ENCODE results near the gene NDST3. TPM values are rescaled to one million over a fixed set of nuclear protein-coding genes. Genes with fewer than 3 reads are reported as not detected.

The NDST3 gene
- total and polyA plus RNA-seq, 2 of the 13 experiments (the other 11 are each of a cell fraction or from before 2014, with no cell fraction given) = not detected

- Histone ChIP-seq H2AFZ (ENCODE audit: low read length) (no peak overlapping the region), H3K36me3 (replicated peaks in 1 of 2; ENCODE audit: control insufficient read depth in 1 of 2, insufficient read depth in 2 of 2, low read length in 2 of 2) (no peaks in the 10 kb centered on the region), H3K79me2 (ENCODE audit: insufficient read depth, low read length) (no peaks in the 10 kb centered on the region), H3K9me3 (ENCODE audit: low read length) (no peaks in the 10 kb centered on the region), H4K20me1 (ENCODE audit: insufficient read depth, low read length) (no peaks in the 10 kb centered on the region), H3K4me2 (ENCODE audit: low read depth, low read length) (no peak overlapping the region), H3K4me3 (replicated peaks in 1 of 3; ENCODE audit: insufficient read depth in 1 of 3, low read depth in 2 of 3, low read length in 3 of 3) (no peak overlapping the region), H3K9ac (ENCODE audit: insufficient read depth, low read depth, low read length) (no peak overlapping the region), H3K4me1 (ENCODE audit: insufficient read depth, low read length) (no peaks in the 10 kb centered on the region), H3K27ac (ENCODE audit: extremely low read length, insufficient read depth, low read length) (no peak overlapping the region), H3K27me3 (ENCODE audit: control insufficient read depth in 1 of 2, insufficient read depth in 2 of 2, low read length in 2 of 2) (no peaks in the 10 kb centered on the region)
- intact Hi-C loops (cut with micrococcal nuclease; ENCODE audit: unreplicated experiment) = no loop called here
- POLR2A ChIA-PET = no interaction called here
- in situ Hi-C loops (cut with HindIII; ENCODE audit: extremely low pct_ligation_motif_present, low pct_unique_long_range_greater_than_20kb) = no loop called here
- no peak for DNase-seq (ENCODE audit: low spot score)
- CTCF ChIA-PET (ENCODE audit: low intra/inter-chr PET ratio, low total read pairs) = no interaction called here
- no peak for ATAC-seq
- BruUV-seq (replicated peaks) = no TSS peak
- FAIRE-seq = no peak
- TF ChIP-seq ZNF367 (CRISPR knock-in tag; IDR thresholded peaks at IDR 0.05; ENCODE audit: borderline replicate concordance) (no peak), SNAPC4 (CRISPR knock-in tag; IDR thresholded peaks at IDR 0.05) (no peak), ZNF570 (CRISPR knock-in tag; IDR thresholded peaks at IDR 0.05; ENCODE audit: borderline replicate concordance) (no peak), ZNF24 (IDR thresholded peaks at IDR 0.05) (no peak), ZNF292 (CRISPR knock-in tag; IDR thresholded peaks at IDR 0.05; ENCODE audit: borderline replicate concordance, low read depth) (no peak), ARNT2 (CRISPR knock-in tag; IDR thresholded peaks at IDR 0.05; ENCODE audit: low read depth) (no peak), NFAT5 (CRISPR knock-in tag; IDR thresholded peaks at IDR 0.05) (no peak), CC2D1A (CRISPR knock-in tag; IDR thresholded peaks at IDR 0.05) (no peak)
- TF ChIP-seq, protein P1, sequence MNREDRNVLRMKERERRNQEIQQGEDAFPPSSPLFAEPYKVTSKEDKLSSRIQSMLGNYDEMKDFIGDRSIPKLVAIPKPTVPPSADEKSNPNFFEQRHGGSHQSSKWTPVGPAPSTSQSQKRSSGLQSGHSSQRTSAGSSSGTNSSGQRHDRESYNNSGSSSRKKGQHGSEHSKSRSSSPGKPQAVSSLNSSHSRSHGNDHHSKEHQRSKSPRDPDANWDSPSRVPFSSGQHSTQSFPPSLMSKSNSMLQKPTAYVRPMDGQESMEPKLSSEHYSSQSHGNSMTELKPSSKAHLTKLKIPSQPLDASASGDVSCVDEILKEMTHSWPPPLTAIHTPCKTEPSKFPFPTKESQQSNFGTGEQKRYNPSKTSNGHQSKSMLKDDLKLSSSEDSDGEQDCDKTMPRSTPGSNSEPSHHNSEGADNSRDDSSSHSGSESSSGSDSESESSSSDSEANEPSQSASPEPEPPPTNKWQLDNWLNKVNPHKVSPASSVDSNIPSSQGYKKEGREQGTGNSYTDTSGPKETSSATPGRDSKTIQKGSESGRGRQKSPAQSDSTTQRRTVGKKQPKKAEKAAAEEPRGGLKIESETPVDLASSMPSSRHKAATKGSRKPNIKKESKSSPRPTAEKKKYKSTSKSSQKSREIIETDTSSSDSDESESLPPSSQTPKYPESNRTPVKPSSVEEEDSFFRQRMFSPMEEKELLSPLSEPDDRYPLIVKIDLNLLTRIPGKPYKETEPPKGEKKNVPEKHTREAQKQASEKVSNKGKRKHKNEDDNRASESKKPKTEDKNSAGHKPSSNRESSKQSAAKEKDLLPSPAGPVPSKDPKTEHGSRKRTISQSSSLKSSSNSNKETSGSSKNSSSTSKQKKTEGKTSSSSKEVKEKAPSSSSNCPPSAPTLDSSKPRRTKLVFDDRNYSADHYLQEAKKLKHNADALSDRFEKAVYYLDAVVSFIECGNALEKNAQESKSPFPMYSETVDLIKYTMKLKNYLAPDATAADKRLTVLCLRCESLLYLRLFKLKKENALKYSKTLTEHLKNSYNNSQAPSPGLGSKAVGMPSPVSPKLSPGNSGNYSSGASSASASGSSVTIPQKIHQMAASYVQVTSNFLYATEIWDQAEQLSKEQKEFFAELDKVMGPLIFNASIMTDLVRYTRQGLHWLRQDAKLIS (CRISPR knock-in tag; IDR thresholded peaks at IDR 0.05) = no peak
Measured at GRCh38 chr4:118018381-118019145, 15.7 kb upstream of the NDST3 start.
